NCI-H774 (cell line): ENCODE results near the gene FLT3LG.

Experiments
- DNase-seq: peaks from one replicate; lab custom pipeline; 2025; lab: John Stamatoyannopoulos, UW

The FLT3LG gene

GRCh38 chr19:49488046-49488862 is 14.2 kb downstream of the FLT3LG start:
- no peak for DNase-seq

- no peak for DNase-seq
These were observed 15.0 kb downstream of the FLT3LG start for GRCh38 chr19:49488863-49489537.

- DNase-seq, result no peak
These were observed 15.7 kb downstream of the FLT3LG start for GRCh38 chr19:49489601-49490167.

GRCh38 chr19:49490287-49491029 is 16.4 kb downstream of the FLT3LG start:
- DNase-seq, result no peak

- DNase-seq, result no peak
These were observed 17.2 kb downstream of the FLT3LG start for GRCh38 chr19:49491030-49491803.

GRCh38 chr19:49491804-49492572 is 18.0 kb downstream of the FLT3LG start:
- DNase-seq, result no peak

- no peak for DNase-seq
These were observed 18.8 kb downstream of the FLT3LG start for GRCh38 chr19:49492573-49493405.

GRCh38 chr19:49496574-49497008 is 22.6 kb downstream of the FLT3LG start:
- DNase-seq, result no peak

GRCh38 chr19:49497047-49497788 is 23.2 kb downstream of the FLT3LG start:
- peak; percentile 10 for DNase-seq

GRCh38 chr19:49497789-49498103 is 23.7 kb downstream of the FLT3LG start:
- no peak for DNase-seq

- no peak for DNase-seq
These were observed 24.5 kb downstream of the FLT3LG start for GRCh38 chr19:49498475-49498874.

- no peak for DNase-seq
These were observed 25.1 kb downstream of the FLT3LG start for GRCh38 chr19:49499030-49499670.

GRCh38 chr19:49502866-49503581 is 29.0 kb downstream of the FLT3LG start:
- DNase-seq, result peak; percentile 10

- no peak for DNase-seq
These were observed 29.6 kb downstream of the FLT3LG start for GRCh38 chr19:49503582-49503962.

GRCh38 chr19:49506575-49507105 is 32.6 kb downstream of the FLT3LG start:
- DNase-seq, result peak; percentile 42

GRCh38 chr19:49507803-49508494 is 33.9 kb downstream of the FLT3LG start:
- DNase-seq, result no peak
